Peyer's patch (tissue), 4 donors: ENCODE data around the gene LRRC25.

Experiments
- POLR2A ChIP-seq, 2 donors: fragments of 450-650 bp; IDR thresholded peaks; one replicate each; pipeline ENCODE4 v1.5.1; 2017; ENCODE audit warnings: antibody characterized with exemption in 2 of 2, mild to moderate bottlenecking in 2 of 2, moderate library complexity in 2 of 2
- TF ChIP-seq, protein P1 (sequence below), 6 experiments: fragments of 450-650 bp in 4 of 6; fragments of 200-600 bp in 2 of 6; sonication (generic) in 1 of 6; IDR thresholded peaks; one replicate each; pipeline ENCODE4 v1.5.1; 2017 to 2019; ENCODE audit warnings: antibody characterized with exemption in 6 of 6, mild to moderate bottlenecking in 3 of 6, moderate library complexity in 1 of 6

DNA sequence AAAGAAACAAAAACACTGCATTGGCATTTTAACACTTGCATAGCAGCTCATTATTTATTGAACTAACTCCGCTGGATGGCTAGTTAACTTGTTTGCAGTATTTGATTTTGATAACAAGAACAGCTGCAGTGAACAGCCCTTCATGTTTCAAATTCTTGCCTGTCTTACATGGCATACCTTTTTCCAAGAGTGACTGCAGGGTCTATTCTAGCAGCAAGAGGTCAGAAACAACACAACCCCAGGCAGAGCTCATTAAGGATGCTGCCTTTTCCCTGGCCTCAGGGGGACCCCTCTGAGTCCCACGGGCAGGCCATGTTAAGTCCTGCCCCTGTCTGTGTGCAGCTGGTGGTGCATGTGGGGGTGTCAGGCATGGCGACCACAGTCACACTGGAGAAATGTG, 40.4 kb downstream of the LRRC25 start:
- TF ChIP-seq, protein P1, sequence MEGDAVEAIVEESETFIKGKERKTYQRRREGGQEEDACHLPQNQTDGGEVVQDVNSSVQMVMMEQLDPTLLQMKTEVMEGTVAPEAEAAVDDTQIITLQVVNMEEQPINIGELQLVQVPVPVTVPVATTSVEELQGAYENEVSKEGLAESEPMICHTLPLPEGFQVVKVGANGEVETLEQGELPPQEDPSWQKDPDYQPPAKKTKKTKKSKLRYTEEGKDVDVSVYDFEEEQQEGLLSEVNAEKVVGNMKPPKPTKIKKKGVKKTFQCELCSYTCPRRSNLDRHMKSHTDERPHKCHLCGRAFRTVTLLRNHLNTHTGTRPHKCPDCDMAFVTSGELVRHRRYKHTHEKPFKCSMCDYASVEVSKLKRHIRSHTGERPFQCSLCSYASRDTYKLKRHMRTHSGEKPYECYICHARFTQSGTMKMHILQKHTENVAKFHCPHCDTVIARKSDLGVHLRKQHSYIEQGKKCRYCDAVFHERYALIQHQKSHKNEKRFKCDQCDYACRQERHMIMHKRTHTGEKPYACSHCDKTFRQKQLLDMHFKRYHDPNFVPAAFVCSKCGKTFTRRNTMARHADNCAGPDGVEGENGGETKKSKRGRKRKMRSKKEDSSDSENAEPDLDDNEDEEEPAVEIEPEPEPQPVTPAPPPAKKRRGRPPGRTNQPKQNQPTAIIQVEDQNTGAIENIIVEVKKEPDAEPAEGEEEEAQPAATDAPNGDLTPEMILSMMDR (IDR thresholded peaks at IDR 0.05) = no peak
- TF ChIP-seq POLR2A (IDR thresholded peaks at IDR 0.05) = no peak
